H54 (cell line): ENCODE data around the gene KAT2B.

Source experiments
- DNase-seq: peaks from one replicate; pipeline ENCODE4 v3.0.0; 2011; ENCODE audit warnings: low spot score, mixed read lengths; ENCODE audit not compliant: insufficient read length
- FAIRE-seq: peaks from 3 replicates; lab custom pipeline; 2011; peaks lifted over from hg19 to GRCh38; lab: Jason Lieb, UNC
- POLR2A ChIP-seq: IDR thresholded peaks from 2 replicates; pipeline ENCODE4 v1.6.1; 2011; ENCODE audit warnings: low read depth, mild to moderate bottlenecking, low read length

Gene KAT2B

DNA sequence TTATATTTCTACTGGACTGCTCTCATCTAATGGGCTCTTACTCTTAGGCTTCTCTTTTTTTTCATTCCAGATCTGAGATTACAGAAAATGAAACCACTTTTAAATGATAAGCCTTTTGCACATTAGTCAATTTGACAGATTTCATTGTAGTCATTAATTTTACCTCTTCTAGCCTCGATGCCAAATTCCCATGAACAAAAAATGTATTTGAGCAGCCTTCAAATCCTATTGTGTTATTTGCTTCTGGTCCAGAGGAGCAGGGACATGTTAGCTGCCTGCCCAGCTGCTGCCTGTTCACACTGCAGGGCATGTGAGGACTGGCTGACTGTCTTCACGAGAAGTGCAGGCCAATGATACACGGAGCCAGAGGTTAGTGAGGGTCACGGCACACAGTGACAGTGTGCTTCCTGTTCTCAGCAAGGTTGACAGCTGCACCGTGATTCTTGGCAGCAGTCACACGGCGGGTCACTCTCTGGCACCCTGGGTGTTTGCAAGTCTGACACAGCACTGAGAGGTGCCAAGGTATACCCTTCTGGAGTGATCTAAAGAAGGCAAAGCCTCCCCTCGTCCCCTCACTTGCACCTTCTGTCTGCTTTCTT lies 40.8 kb downstream of the KAT2B start:
- TF ChIP-seq POLR2A: no peak
- DNase-seq (no peak), FAIRE-seq (no peak)

DNA sequence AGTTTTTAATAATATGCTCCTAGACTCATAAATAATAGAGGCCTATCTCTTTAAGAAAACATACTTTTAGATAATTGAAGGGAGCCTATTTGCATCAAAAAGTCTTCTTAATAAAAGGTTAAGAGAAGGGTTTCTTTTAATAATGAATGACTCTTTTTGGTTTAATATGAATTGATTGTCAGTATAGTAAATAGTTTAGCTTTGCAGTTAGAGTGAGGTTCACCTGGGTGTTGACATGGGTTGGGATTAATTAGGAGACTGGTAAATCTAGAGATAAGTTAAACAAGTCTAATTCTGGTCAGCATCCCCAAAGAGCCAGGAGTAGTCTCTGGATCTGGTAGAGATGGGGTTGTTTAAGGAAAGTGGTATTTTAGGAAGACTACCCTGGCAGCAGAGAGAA lies 43.0 kb downstream of the KAT2B start:
- TF ChIP-seq POLR2A: no peak
- no peak for FAIRE-seq
- DNase-seq: no peak

- TF ChIP-seq POLR2A: no peak
- FAIRE-seq (no peak), DNase-seq (no peak)
These were observed 43.7 kb downstream of the KAT2B start for GRCh38 chr3:20083953-20084352.

DNA sequence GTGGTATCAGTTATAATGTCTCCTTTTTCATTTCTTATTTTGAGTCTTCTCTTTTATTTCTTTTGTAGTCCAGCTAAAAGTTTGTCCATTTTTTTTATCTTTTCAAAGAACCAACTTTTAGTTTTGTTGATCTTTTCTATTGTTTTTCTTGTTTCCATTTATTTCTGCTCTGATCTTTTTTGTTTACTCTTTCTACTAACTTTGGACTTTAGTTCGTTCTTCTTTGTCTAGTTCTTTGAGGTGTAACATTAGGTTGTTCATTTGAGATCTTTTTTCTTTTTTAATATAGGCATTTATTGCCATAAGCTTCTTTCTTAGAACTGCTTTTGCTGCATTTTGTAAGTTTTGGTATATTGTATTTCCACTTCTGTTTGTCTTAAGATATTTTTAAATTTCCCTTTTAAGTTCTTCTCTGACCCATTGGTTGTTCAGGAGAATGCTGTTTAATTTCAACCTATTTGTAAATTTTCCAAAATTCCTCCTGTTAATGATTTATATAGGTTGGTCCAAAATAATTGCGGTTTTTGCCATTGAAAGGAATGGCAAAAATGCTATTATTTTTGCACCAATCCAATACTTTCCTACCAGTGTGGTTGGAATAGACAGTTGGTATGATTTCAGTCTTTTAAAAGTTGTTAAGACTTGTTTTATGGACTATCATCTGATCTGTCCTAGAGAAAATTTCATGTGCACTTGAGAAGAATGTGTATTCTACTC lies 51.2 kb downstream of the KAT2B start:
- DNase-seq (no peak), FAIRE-seq (no peak)
- no peak for TF ChIP-seq POLR2A

DNA sequence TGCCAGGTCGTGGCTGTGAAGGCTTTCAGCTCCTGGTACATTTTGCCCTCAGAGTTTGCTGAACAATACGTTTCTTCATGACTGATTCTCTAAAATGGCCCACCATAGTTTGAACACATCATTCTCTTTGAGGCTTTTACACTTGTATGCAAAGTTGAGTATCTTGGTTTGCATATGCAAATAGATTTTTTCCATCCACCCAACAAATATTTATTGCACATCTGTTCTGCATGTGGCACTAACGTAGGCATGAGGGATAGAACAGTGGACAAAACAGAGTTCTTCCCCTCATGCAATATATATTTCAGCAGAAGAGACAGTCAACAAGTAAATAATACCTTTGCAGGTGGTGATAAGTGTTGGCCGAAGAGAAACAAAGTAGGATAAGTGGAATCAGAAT lies 55.2 kb downstream of the KAT2B start:
- TF ChIP-seq POLR2A: no peak
- FAIRE-seq (no peak), DNase-seq (no peak)

- TF ChIP-seq POLR2A: no peak
- no peak for FAIRE-seq
- no peak for DNase-seq
These were observed 56.0 kb downstream of the KAT2B start for GRCh38 chr3:20096135-20096685.

GRCh38 chr3:20097015-20097414 lies 56.8 kb downstream of the KAT2B start:
- TF ChIP-seq POLR2A: no peak
- FAIRE-seq (no peak), DNase-seq (no peak)

DNA sequence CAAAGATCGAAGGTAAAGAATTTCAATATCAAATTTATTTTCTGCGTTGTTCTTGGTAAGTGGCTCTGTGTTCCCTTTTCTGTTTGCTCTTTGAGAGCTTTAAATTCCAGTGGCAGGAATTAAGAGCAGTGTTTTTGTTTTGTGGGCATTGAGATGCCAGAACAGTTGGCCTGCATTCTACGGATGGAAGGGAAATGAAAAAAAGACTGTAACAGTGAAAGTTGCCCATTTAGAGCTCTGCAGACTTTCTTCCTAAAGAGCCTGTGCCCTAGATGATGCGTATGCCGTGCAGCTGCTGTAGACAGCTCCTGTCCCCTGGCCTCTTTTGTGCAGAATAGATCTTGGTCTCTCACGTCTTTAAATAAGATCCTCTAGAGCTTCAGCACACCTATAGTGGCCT lies 58.8 kb downstream of the KAT2B start:
- no peak for TF ChIP-seq POLR2A
- FAIRE-seq (no peak), DNase-seq (no peak)

- no peak for TF ChIP-seq POLR2A
- FAIRE-seq (no peak), DNase-seq (no peak)
These were observed 59.9 kb downstream of the KAT2B start for GRCh38 chr3:20100151-20100550.

- TF ChIP-seq POLR2A: no peak
- FAIRE-seq (no peak), DNase-seq (no peak)
These were observed 60.8 kb downstream of the KAT2B start for GRCh38 chr3:20101041-20101440.

GRCh38 chr3:20103731-20104130 lies 63.5 kb downstream of the KAT2B start:
- FAIRE-seq: no peak
- no peak for DNase-seq
- no peak for TF ChIP-seq POLR2A

- DNase-seq (no peak), FAIRE-seq (no peak)
- TF ChIP-seq POLR2A: no peak
These were observed 64.0 kb downstream of the KAT2B start for GRCh38 chr3:20104167-20104661.

DNA sequence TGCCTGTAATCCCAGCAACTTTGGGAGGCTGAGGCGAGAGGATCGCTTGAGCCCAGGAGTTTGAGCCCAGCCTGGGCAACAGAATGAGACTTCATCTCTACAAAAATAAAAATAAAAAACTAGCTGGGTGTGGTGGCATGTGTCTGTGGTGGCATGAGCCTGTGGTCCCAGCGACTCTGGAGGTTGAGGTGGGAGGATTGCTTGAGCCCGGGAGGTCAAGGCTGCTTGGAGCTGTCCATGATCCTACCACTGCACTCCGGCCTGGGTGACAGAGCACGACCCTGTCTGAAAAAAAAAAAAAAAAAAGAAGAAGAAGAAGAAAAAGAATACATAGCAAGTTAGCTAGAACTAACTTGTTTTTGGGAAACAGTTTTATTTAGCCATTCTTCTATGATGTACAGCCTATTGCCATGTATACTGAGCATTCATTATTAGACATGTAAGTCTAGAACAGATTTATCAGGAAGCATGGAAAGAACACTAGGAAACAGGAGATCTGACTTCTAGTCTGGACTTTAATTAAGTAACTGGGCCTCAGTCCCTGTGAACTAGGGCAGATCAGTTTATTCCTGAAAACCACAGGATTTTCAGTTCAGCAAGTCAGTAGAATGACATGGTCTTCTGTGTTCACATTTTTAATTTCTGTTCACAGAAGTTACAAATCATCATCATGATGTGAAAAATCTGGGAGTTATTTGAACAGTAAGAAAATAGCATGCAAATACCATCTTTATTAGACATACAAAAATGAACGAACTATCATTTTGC lies 65.5 kb downstream of the KAT2B start:
- no peak for FAIRE-seq
- TF ChIP-seq POLR2A: no peak
- no peak for DNase-seq

DNA sequence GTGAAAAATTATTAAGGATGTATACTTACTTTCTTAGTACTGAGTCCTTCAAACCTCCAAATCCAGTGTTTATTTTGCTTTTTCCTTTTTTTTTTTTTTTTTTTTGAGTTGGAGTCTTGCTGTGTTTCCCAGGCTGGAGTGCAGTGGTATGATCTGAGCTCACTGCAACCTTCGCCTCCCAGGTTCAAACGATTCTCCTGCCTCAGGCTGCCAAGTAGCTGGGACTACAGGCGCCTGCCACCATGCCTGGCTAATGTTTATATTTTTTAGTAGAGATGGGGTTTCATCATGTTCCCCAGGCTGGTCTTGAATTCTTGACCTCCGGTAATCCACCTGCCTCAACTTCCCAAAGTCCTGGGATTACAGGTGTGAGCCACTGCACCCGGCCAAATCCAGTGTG lies 67.5 kb downstream of the KAT2B start:
- FAIRE-seq (no peak), DNase-seq (no peak)
- TF ChIP-seq POLR2A: no peak
